HG02938 (cell line): ENCODE data around the gene TPST1.
"Not testable (repeated sequence)": the region's sequence is repeated elsewhere in the genome, so short reads cannot be mapped to it uniquely, and the experiment has no call there.

Experiments used
- ATAC-seq: cut with Tn5 transposase; IDR thresholded peaks from one replicate; pipeline ENCODE4 v1.9.1; 2021; ENCODE audit warnings: mild to moderate bottlenecking, moderate library complexity; ENCODE audit not compliant: unreplicated experiment

TPST1 gene

GRCh38 chr7:66324985-66325384 lies 119.9 kb downstream of the TPST1 start:
- not testable (repeated sequence) for ATAC-seq

GRCh38 chr7:66326501-66327215 lies 121.5 kb downstream of the TPST1 start:
- ATAC-seq: no peak

GRCh38 chr7:66330961-66331360 lies 125.8 kb downstream of the TPST1 start:
- no peak for ATAC-seq

GRCh38 chr7:66331883-66332282 lies 126.7 kb downstream of the TPST1 start:
- ATAC-seq: no peak

- ATAC-seq: no peak
Observed at GRCh38 chr7:66333443-66333842, 128.3 kb downstream of the TPST1 start.

- no peak for ATAC-seq
Observed at GRCh38 chr7:66335318-66335717, 130.2 kb downstream of the TPST1 start.

- no peak for ATAC-seq
Observed at GRCh38 chr7:66336760-66337159, 131.6 kb downstream of the TPST1 start.

GRCh38 chr7:66339141-66339540 lies 134.0 kb downstream of the TPST1 start:
- ATAC-seq: no peak

GRCh38 chr7:66344166-66344565 lies 139.0 kb downstream of the TPST1 start:
- ATAC-seq: no peak

- no peak for ATAC-seq
Observed at GRCh38 chr7:66348531-66348930, 143.4 kb downstream of the TPST1 start.

GRCh38 chr7:66348959-66349358 lies 143.8 kb downstream of the TPST1 start:
- no peak for ATAC-seq

- ATAC-seq: no peak
Observed at GRCh38 chr7:66352071-66352470, 146.9 kb downstream of the TPST1 start.

- no peak for ATAC-seq
Observed at GRCh38 chr7:66353547-66353946, 148.4 kb downstream of the TPST1 start.

GRCh38 chr7:66355756-66356155 lies 150.6 kb downstream of the TPST1 start:
- no peak for ATAC-seq

- ATAC-seq: no peak
Observed at GRCh38 chr7:66356277-66356721, 151.2 kb downstream of the TPST1 start.

- ATAC-seq: no peak
Observed at GRCh38 chr7:66357087-66357486, 152.0 kb downstream of the TPST1 start.

GRCh38 chr7:66359656-66360211 lies 154.6 kb downstream of the TPST1 start:
- ATAC-seq: no peak

- ATAC-seq: no peak
Observed at GRCh38 chr7:66362136-66362535, 157.0 kb downstream of the TPST1 start.

- no peak for ATAC-seq
Observed at GRCh38 chr7:66363635-66364034, 158.5 kb downstream of the TPST1 start.

GRCh38 chr7:66365031-66365430 lies 159.9 kb downstream of the TPST1 start:
- not testable (repeated sequence) for ATAC-seq

GRCh38 chr7:66371096-66371824 lies 166.1 kb downstream of the TPST1 start:
- ATAC-seq: no peak
